ENCODE data around the gene HSPG2. TPM values are rescaled to one million over a fixed set of nuclear protein-coding genes. Genes with fewer than 3 reads are reported as not detected.

HSPG2 gene
- total RNA-seq, 1 experiment from 2014 or later: 35.1 TPM

- peaks cover 31% of the 10 kb centered on the region for H3K4me1 ChIP-seq (ENCODE audit: insufficient read depth, low read length)
- H3F3A ChIP-seq (ENCODE audit: low read length, unreplicated experiment): no peaks in the 10 kb centered on the region
- TF ChIP-seq CTCF (conservative IDR thresholded peaks at IDR 0.05; ENCODE audit: low read depth, low read length) (no peak), EZH2phosphoT487 (IDR thresholded peaks at IDR 0.05; ENCODE audit: borderline replicate concordance, low read length) (no peak), EZH2 (IDR thresholded peaks at IDR 0.05; ENCODE audit: low read length, unreplicated experiment) (no peak)
- no peaks in the 10 kb centered on the region for H3K27me3 ChIP-seq (ENCODE audit: low read length)
- BruUV-seq (replicated peaks): no TSS peak
- H3K9ac ChIP-seq (ENCODE audit: low read length): no peak overlapping the region
- 0 out of 2 replicates have a peak, but pooled peaks cover 3% of the 10 kb centered on the region for H3K36me3 ChIP-seq (ENCODE audit: low read depth, low read length)
- ATAC-seq (peak; percentile 52), DNase-seq (peak; percentile 53)
- H3K4me3 ChIP-seq (ENCODE audit: low read length): no peak overlapping the region
- H4K20me1 ChIP-seq (ENCODE audit: low read length): peaks cover 41% of the 10 kb centered on the region
- no peaks in the 10 kb centered on the region for H3K9me2 ChIP-seq (replicated peaks; ENCODE audit: low read length)
- no peak overlapping the region for H3K27ac ChIP-seq (ENCODE audit: low read length)
- intact Hi-C loops (cut with micrococcal nuclease): no loop called here
- POLR2A ChIA-PET (ENCODE audit: unreplicated experiment): no interaction called here
- peaks cover 99% of the 10 kb centered on the region for H3K79me2 ChIP-seq (ENCODE audit: low read length)
- no peaks in the 10 kb centered on the region for H3K9me3 ChIP-seq (ENCODE audit: low read length)
- H3K4me2 ChIP-seq (ENCODE audit: low read length): no peak overlapping the region
- CTCF ChIA-PET: interaction anchor here (0.6 kb wide), 1 partner anchor 249 kb away, joined by 3 read pairs; no protein-coding TSS in a partner anchor
- no peak overlapping the region for H2AFZ ChIP-seq (ENCODE audit: low read length)
Observed at GRCh38 chr1:21775985-21776562, 161.0 kb downstream of the HSPG2 start.

DNA sequence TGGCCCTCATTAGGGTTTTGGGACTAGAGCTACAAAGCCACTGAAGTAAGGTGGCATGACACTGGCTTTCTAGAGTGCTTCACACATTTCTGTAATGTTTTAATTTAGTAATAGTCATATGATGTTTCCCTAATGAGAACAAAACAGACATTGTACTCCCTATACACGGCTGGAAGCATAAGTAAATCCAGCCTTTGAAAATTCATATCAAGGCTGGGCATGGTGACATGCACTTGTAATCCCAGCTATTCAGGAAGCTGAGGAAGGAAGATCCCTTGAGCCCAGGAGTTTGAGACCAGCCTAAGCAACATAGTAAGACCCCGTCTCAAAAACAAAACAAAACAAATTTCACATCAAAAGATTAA, 161.6 kb downstream of the HSPG2 start:
- no peak overlapping the region for H3K4me3 ChIP-seq (ENCODE audit: low read length)
- CTCF ChIA-PET: no interaction called here
- H3K79me2 ChIP-seq (ENCODE audit: low read length): peaks cover 99% of the 10 kb centered on the region
- peaks cover 31% of the 10 kb centered on the region for H3K4me1 ChIP-seq (ENCODE audit: insufficient read depth, low read length)
- H4K20me1 ChIP-seq (ENCODE audit: low read length): peaks cover 41% of the 10 kb centered on the region
- DNase-seq (no peak), ATAC-seq (no peak)
- H3K9ac ChIP-seq (ENCODE audit: low read length): no peak overlapping the region
- intact Hi-C loops (cut with micrococcal nuclease): no loop called here
- POLR2A ChIA-PET (ENCODE audit: unreplicated experiment): no interaction called here
- no peaks in the 10 kb centered on the region for H3F3A ChIP-seq (ENCODE audit: low read length, unreplicated experiment)
- no peaks in the 10 kb centered on the region for H3K27me3 ChIP-seq (ENCODE audit: low read length)
- no peak overlapping the region for H2AFZ ChIP-seq (ENCODE audit: low read length)
- BruUV-seq (replicated peaks): no TSS peak
- TF ChIP-seq CTCF (conservative IDR thresholded peaks at IDR 0.05; ENCODE audit: low read depth, low read length) (no peak), EZH2phosphoT487 (IDR thresholded peaks at IDR 0.05; ENCODE audit: borderline replicate concordance, low read length) (no peak)
- no peaks in the 10 kb centered on the region for H3K9me2 ChIP-seq (replicated peaks; ENCODE audit: low read length)
- 0 out of 2 replicates have a peak, but pooled peaks cover 3% of the 10 kb centered on the region for H3K36me3 ChIP-seq (ENCODE audit: low read depth, low read length)
- H3K27ac ChIP-seq (ENCODE audit: low read length): no peak overlapping the region
- no peak overlapping the region for H3K4me2 ChIP-seq (ENCODE audit: low read length)
- H3K9me3 ChIP-seq (ENCODE audit: low read length): no peaks in the 10 kb centered on the region

- ChIA-PET POLR2A (ENCODE audit: unreplicated experiment) (no interaction called here), CTCF (no interaction called here)
- Histone ChIP-seq H3K27ac (ENCODE audit: low read length) (no peak overlapping the region), H2AFZ (ENCODE audit: low read length) (no peak overlapping the region), H3K27me3 (ENCODE audit: low read length) (no peaks in the 10 kb centered on the region), H3K9ac (ENCODE audit: low read length) (no peak overlapping the region), H3K79me2 (ENCODE audit: low read length) (peaks cover 99% of the 10 kb centered on the region), H4K20me1 (ENCODE audit: low read length) (peaks cover 36% of the 10 kb centered on the region), H3K36me3 (ENCODE audit: low read depth, low read length) (0 out of 2 replicates have a peak, but pooled peaks cover 3% of the 10 kb centered on the region), H3K4me3 (ENCODE audit: low read length) (no peak overlapping the region), H3K4me1 (ENCODE audit: insufficient read depth, low read length) (peaks cover 26% of the 10 kb centered on the region), H3K9me2 (replicated peaks; ENCODE audit: low read length) (no peaks in the 10 kb centered on the region), H3F3A (ENCODE audit: low read length, unreplicated experiment) (no peaks in the 10 kb centered on the region), H3K4me2 (ENCODE audit: low read length) (no peak overlapping the region), H3K9me3 (ENCODE audit: low read length) (no peaks in the 10 kb centered on the region)
- DNase-seq (no peak), ATAC-seq (no peak)
- intact Hi-C loops (cut with micrococcal nuclease): no loop called here
- no TSS peak for BruUV-seq (replicated peaks)
- TF ChIP-seq EZH2 (IDR thresholded peaks at IDR 0.05; ENCODE audit: low read length, unreplicated experiment) (no peak), CTCF (conservative IDR thresholded peaks at IDR 0.05; ENCODE audit: low read depth, low read length) (no peak), EZH2phosphoT487 (IDR thresholded peaks at IDR 0.05; ENCODE audit: borderline replicate concordance, low read length) (no peak)
Observed at GRCh38 chr1:21774835-21775549, 162.1 kb downstream of the HSPG2 start.

Data from PC-3 (cell line).